B cell (primary cell): Measurements from ENCODE around the gene FRMD4A. TPM values are rescaled to one million over a fixed set of nuclear protein-coding genes. Genes with fewer than 3 reads are reported as not detected.

Experiments used
- ATAC-seq: fragments of 200-7000 bp; cut with Tn5 transposase; one replicate; pipeline ENCODE4 v1.10.0; 2021; ENCODE audit warnings: low read depth, mild to moderate bottlenecking, moderate number of reproducible peaks, moderate library complexity
- CTCF ChIA-PET: fragments of 350-600 bp; sonication (Branson Sonifier 250); formaldehyde crosslinking; loops from one replicate; lab custom pipeline; 2021; ENCODE audit warnings: antibody characterized with exemption, inconsistent platforms; lab: Charles Lee
- POLR2A ChIA-PET: fragments of 350-600 bp; sonication (Branson Sonifier 250); formaldehyde crosslinking; loops from one replicate; lab custom pipeline; 2021; ENCODE audit warnings: antibody characterized with exemption; lab: Charles Lee
- DNase-seq: peaks from one replicate; pipeline ENCODE4 v3.0.0; 2013
- H2AFZ ChIP-seq: 2 replicates; pipeline ENCODE4 v1.6.1; 2012; ENCODE audit warnings: mild to moderate bottlenecking, low read depth, low read length; ENCODE audit not compliant: insufficient read depth, poor library complexity, severe bottlenecking
- H3K27ac ChIP-seq, 2 donors: 1 replicate in 1 of 2; 2 replicates in 1 of 2; pipeline ENCODE4 v1.5.1; 2012 to 2013; ENCODE audit warnings: low read length in 2 of 2, mild to moderate bottlenecking in 2 of 2, moderate library complexity in 1 of 2
- H3K27me3 ChIP-seq, 4 experiments: fragments of 200-600 bp in 1 of 4; sonication (generic) in 1 of 4; replicated peaks in 1 of 4; 1 replicate in 2 of 4; 2 replicates in 2 of 4; pipeline versions ENCODE4 v1.6.1 to v1.7.0; 2013 to 2016; ENCODE audit warnings: low read length in 3 of 4, mild to moderate bottlenecking in 2 of 4, mixed read lengths in 1 of 4, moderate library complexity in 1 of 4; ENCODE audit not compliant: insufficient read depth in 4 of 4, control insufficient read depth in 3 of 4; ENCODE audit errors: control extremely low read depth in 1 of 4
- H3K36me3 ChIP-seq, 2 experiments: replicated peaks in 1 of 2; 1 replicate in 1 of 2; 2 replicates in 1 of 2; pipeline versions ENCODE4 v1.6.1 to v1.7.1; 2013; ENCODE audit warnings: low read length in 1 of 2; ENCODE audit not compliant: insufficient read depth in 2 of 2, control insufficient read depth in 1 of 2; ENCODE audit errors: control extremely low read depth in 1 of 2, extremely low read depth in 1 of 2
- H3K4me1 ChIP-seq, 2 donors: fragments of 200-600 bp in 1 of 2; sonication (generic) in 1 of 2; 1 replicate in 1 of 2; 2 replicates in 1 of 2; pipeline versions ENCODE4 v1.5.1 to v1.6.1; 2013 to 2017; ENCODE audit warnings: low read length in 2 of 2; ENCODE audit not compliant: control insufficient read depth in 2 of 2, insufficient read depth in 2 of 2
- H3K4me2 ChIP-seq: replicated peaks from 2 replicates; pipeline ENCODE3; 2012; ENCODE audit warnings: mild to moderate bottlenecking, low read depth, low read length; ENCODE audit not compliant: poor library complexity, severe bottlenecking
- H3K4me3 ChIP-seq, 5 experiments: fragments of 200-600 bp in 1 of 5; sonication (generic) in 1 of 5; 1 replicate in 3 of 5; 2 replicates in 2 of 5; pipeline versions ENCODE4 v1.5.1 to v1.7.0; 2011 to 2016; ENCODE audit warnings: low read length in 4 of 5, mild to moderate bottlenecking in 4 of 5, low read depth in 2 of 5, control low read depth in 1 of 5, moderate library complexity in 1 of 5; ENCODE audit not compliant: insufficient read depth in 1 of 5; ENCODE audit errors: control extremely low read depth in 1 of 5, extremely low read depth in 1 of 5
- H3K79me2 ChIP-seq: fragments of 200-600 bp; sonication (generic); one replicate; pipeline ENCODE4 v1.6.0; 2016; ENCODE audit warnings: low read length; ENCODE audit not compliant: control insufficient read depth, insufficient read depth
- H3K9ac ChIP-seq: fragments of 200-600 bp; sonication (generic); 2 replicates; pipeline ENCODE4 v1.6.1; 2017; ENCODE audit warnings: mild to moderate bottlenecking, low read length, moderate library complexity
- H3K9me3 ChIP-seq, 3 donors: one replicate each; pipeline versions ENCODE4 v1.6.1 to v1.7.1; 2013; ENCODE audit warnings: low read length in 2 of 3; ENCODE audit not compliant: control insufficient read depth in 2 of 3, insufficient read depth in 1 of 3; ENCODE audit errors: control extremely low read depth in 1 of 3
- H4K20me1 ChIP-seq: 2 replicates; pipeline ENCODE4 v1.6.0; 2012; ENCODE audit warnings: mild to moderate bottlenecking, low read length; ENCODE audit not compliant: insufficient read depth, control insufficient read depth, poor library complexity, severe bottlenecking
- H3K27ac Mint-ChIP-seq: one replicate; pipeline ENCODE4 v1.8.0; 2021; ENCODE audit warnings: mixed read lengths
- H3K27me3 Mint-ChIP-seq: one replicate; pipeline ENCODE4 v1.8.0; 2021; ENCODE audit warnings: mixed read lengths
- H3K4me1 Mint-ChIP-seq: one replicate; pipeline ENCODE4 v1.8.0; 2021; ENCODE audit warnings: mixed read lengths
- H3K4me3 Mint-ChIP-seq: one replicate; pipeline ENCODE4 v1.8.0; 2021; ENCODE audit warnings: mixed read lengths
- H3K9me3 Mint-ChIP-seq: one replicate; pipeline ENCODE4 v1.8.0; 2022; ENCODE audit warnings: mixed read lengths; ENCODE audit not compliant: insufficient read depth
- CTCF ChIP-seq: fragments of 200-600 bp; IDR thresholded peaks from one replicate; pipeline ENCODE4 v1.8.0; 2022; ENCODE audit warnings: antibody characterized with exemption, mild to moderate bottlenecking
- EZH2 ChIP-seq: IDR thresholded peaks from 2 replicates; pipeline ENCODE4 v1.6.1; 2012; ENCODE audit warnings: borderline replicate concordance, low read depth, mild to moderate bottlenecking, moderate library complexity, low read length; ENCODE audit not compliant: insufficient read depth, poor library complexity, severe bottlenecking
- WGBS: methylation state at CpG from one replicate; pipeline ENCODE4 v1.1.5; 2013; ENCODE audit warnings: missing lambda C conversion rate; ENCODE audit not compliant: insufficient coverage; 5-methylcytosine and 5-hydroxymethylcytosine counted together
- intact Hi-C: fragments of 100-400 bp; cut with micrococcal nuclease; formaldehyde crosslinking; loops from one replicate; pipeline ENCODE4 v1.10.0; 2022
- polyA plus RNA-seq: library from polyadenylated mRNA; depleted of rRNA; stranded (reverse); fragments of >200 nt; gene quantifications from 2 replicates; pipeline ENCODE4 v1.2.3, GENCODE V29; 2012
- total RNA-seq, 2 donors: library from RNA; stranded (reverse); fragments of 120-200 nt in 1 of 2; gene quantifications; 1 replicate in 1 of 2; 2 replicates in 1 of 2; pipeline versions ENCODE4 v1.2.3 to v1.2.4, GENCODE V29; 2013 to 2022

The FRMD4A gene
- total and polyA plus RNA-seq, 2 donors (not counting 1 experiment from before 2014, with no cell fraction given), result 0.76 to 3.4 TPM

GRCh38 chr10:13703101-13703818 is 627.5 kb downstream of the FRMD4A start:
- Mint-ChIP-seq H3K4me1 (peaks cover 18% of the 10 kb centered on the region), H3K4me3 (no peak overlapping the region), H3K27me3 (peaks cover 22% of the 10 kb centered on the region), H3K27ac (no peak overlapping the region), H3K9me3 (no peaks in the 10 kb centered on the region)
- intact Hi-C loops, result no loop called here
- H4K20me1 ChIP-seq, result no peaks in the 10 kb centered on the region
- no peak overlapping the region for H2AFZ ChIP-seq
- peaks cover 0 to 19% (median 6%) of the 10 kb centered on the region in 4 experiments for H3K27me3 ChIP-seq
- H3K4me3 ChIP-seq, result no peak overlapping the region
- H3K9ac ChIP-seq, result no peak overlapping the region
- 91% methylated on average over 5 of the region's 15 CpGs for WGBS
- POLR2A ChIA-PET, result no interaction called here
- H3K9me3 ChIP-seq, result no peaks in the 10 kb centered on the region
- H3K4me2 ChIP-seq, result no peak overlapping the region
- peaks cover 12 to 14% of the 10 kb centered on the region in 2 donors for H3K4me1 ChIP-seq
- CTCF ChIA-PET, result interaction anchor here (0.6 kb wide), 1 partner anchor 1270 kb away, joined by 6 read pairs; no protein-coding TSS in a partner anchor
- TF ChIP-seq CTCF (no peak), EZH2 (no peak)
- no peak for ATAC-seq
- no peaks in the 10 kb centered on the region for H3K79me2 ChIP-seq
- H3K36me3 ChIP-seq, result no peaks in the 10 kb centered on the region
- H3K27ac ChIP-seq, result no peak overlapping the region
- DNase-seq, result no peak

GRCh38 chr10:13701157-13701919 is 629.4 kb downstream of the FRMD4A start:
- Histone ChIP-seq H3K79me2 (no peaks in the 10 kb centered on the region), H3K36me3 (no peaks in the 10 kb centered on the region), H3K4me1 (no peaks in the 10 kb centered on the region), H3K9me3 (no peaks in the 10 kb centered on the region), H3K9ac (no peak overlapping the region), H3K27ac (no peak overlapping the region), H3K27me3 (peaks cover 0 to 5% (median 2%) of the 10 kb centered on the region in 4 experiments), H3K4me3 (no peak overlapping the region), H4K20me1 (no peaks in the 10 kb centered on the region), H3K4me2 (no peak overlapping the region), H2AFZ (no peak overlapping the region)
- no peaks in the 10 kb centered on the region for H3K9me3 Mint-ChIP-seq
- H3K27me3 Mint-ChIP-seq, result peaks cover 8% of the 10 kb centered on the region
- no peak overlapping the region for H3K27ac Mint-ChIP-seq
- ChIA-PET CTCF (no interaction called here), POLR2A (no interaction called here)
- TF ChIP-seq EZH2, result no peak
- TF ChIP-seq CTCF, result no peak
- 88% methylated on average over 14 of the region's 17 CpGs for WGBS
- no peaks in the 10 kb centered on the region for H3K4me1 Mint-ChIP-seq
- intact Hi-C loops, result no loop called here
- H3K4me3 Mint-ChIP-seq, result no peak overlapping the region
- ATAC-seq, result no peak
- no peak for DNase-seq
